ENCODE results near the gene TIPIN. TPM values are rescaled to one million over a fixed set of nuclear protein-coding genes. Genes with fewer than 3 reads are reported as not detected.

TIPIN gene
- total and polyA plus RNA-seq, 2 of the 8 experiments (the other 6 are each of a cell fraction or from before 2014, with no cell fraction given) = 8.5 to 24.7 TPM

DNA sequence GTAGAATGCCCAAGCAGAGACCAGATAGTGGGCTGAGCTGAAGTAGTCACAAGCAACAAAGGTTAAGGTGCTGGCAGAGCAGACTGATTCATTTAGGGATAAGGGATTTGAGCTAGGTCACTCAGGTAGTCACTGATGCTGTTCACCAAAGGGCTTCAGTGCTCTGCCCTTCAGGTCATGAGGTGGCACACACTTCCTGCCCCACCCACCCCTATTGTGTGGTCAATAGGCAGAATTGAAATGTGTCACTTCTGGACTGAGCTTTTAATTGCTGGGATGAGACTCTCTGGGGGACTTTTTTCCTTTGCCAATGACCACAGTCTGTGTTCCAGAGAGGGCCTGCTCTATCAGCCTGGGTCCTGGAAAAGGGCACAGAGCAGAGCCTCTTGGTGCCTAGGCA, 66.0 kb downstream of the TIPIN start:
- Histone ChIP-seq H4K8ac (ENCODE audit: extremely low read depth, insufficient read depth, low read length) (no peak overlapping the region), H3K4me2 (ENCODE audit: insufficient read depth in 1 of 2, low read depth in 2 of 2, low read length in 2 of 2) (no peak overlapping the region), H2BK12ac (ENCODE audit: low read depth, low read length) (no peak overlapping the region), H4K20me1 (replicated peaks in 1 of 2; ENCODE audit: control insufficient read depth in 1 of 2, insufficient read depth in 2 of 2, low read length in 2 of 2) (no peaks in the 10 kb centered on the region), H3K27me3 (replicated peaks in 1 of 4; ENCODE audit: control insufficient read depth in 3 of 4, extremely low read depth in 1 of 4, insufficient read depth in 3 of 4, low read length in 3 of 4) (no peaks in the 10 kb centered on the region), H3K4ac (replicated peaks; ENCODE audit: insufficient read length, low read depth, low read length) (no peak overlapping the region), H2BK20ac (ENCODE audit: low read length) (no peak overlapping the region), H3K27ac (ENCODE audit: low read depth, low read length) (no peak overlapping the region), H3K79me2 (ENCODE audit: control insufficient read depth in 1 of 2, insufficient read depth in 2 of 2, low read length in 2 of 2) (no peaks in the 10 kb centered on the region), H2AFZ (ENCODE audit: low read length) (no peak overlapping the region), H3K36me3 (ENCODE audit: control insufficient read depth in 2 of 4, insufficient read depth in 4 of 4, low read length in 3 of 4) (no peaks in the 10 kb centered on the region), H3K4me1 (replicated peaks in 1 of 4; ENCODE audit: control insufficient read depth in 3 of 4, insufficient read depth in 4 of 4, low read length in 3 of 4) (peaks cover 6 to 12% (median 7%) of the 10 kb centered on the region in 4 experiments; a peak in 6 of 7 replicates), H3K18ac (ENCODE audit: extremely low read depth, low read length) (no peak overlapping the region), H2BK15ac (ENCODE audit: low read length) (no peak overlapping the region), H3K23ac (ENCODE audit: insufficient read length) (no peak overlapping the region), H3K23me2 (ENCODE audit: low read depth, low read length) (peaks cover 2% of the 10 kb centered on the region; the same call in 1 of the 2 replicates), H3K9me3 (ENCODE audit: insufficient read depth in 2 of 2, low read depth in 1 of 2, low read length in 1 of 2) (no peaks in the 10 kb centered on the region), H4K91ac (replicated peaks; ENCODE audit: insufficient read length, low read length) (no peak overlapping the region), H3K9ac (replicated peaks in 1 of 4; ENCODE audit: extremely low read depth in 1 of 4, low read depth in 3 of 4, low read length in 3 of 4) (no peak overlapping the region), H3K4me3 (ENCODE audit: extremely low read depth in 1 of 4, insufficient read depth in 2 of 4, low read depth in 3 of 4, low read length in 4 of 4) (no peak overlapping the region), H2AK5ac (ENCODE audit: low read depth, low read length) (no peak overlapping the region), H3K56ac (replicated peaks; ENCODE audit: insufficient read length, low read depth, low read length) (no peak overlapping the region), H3K79me1 (ENCODE audit: low read depth, low read length) (no peaks in the 10 kb centered on the region), H4K5ac (ENCODE audit: insufficient read length, low read depth, low read length) (no peak overlapping the region), H2BK120ac (replicated peaks; ENCODE audit: low read depth, low read length) (no peak overlapping the region), H2BK5ac (ENCODE audit: low read depth, low read length) (no peak overlapping the region), H3K14ac (ENCODE audit: insufficient read length) (no peak overlapping the region)
- DNase-seq (ENCODE audit: low read depth in 1 of 2, low spot score in 2 of 2) (no peak), FAIRE-seq (no peak)
- POLR2A ChIA-PET (ENCODE audit: partially characterized antibody) = interaction anchor here (1.2 to 1.3 kb wide), 2 partner anchors 9 to 37 kb away, joined by 3 to 4 read pairs; partner anchors contain the start of gene MEGF11
- CTCF ChIA-PET (ENCODE audit: partially characterized antibody) = interaction anchor here (0.6 to 3.3 kb wide), 3 partner anchors 40 to 618 kb away, joined by 3 to 17 read pairs (median 6); no protein-coding TSS in a partner anchor
- no peak for TF ChIP-seq TCF12 (IDR thresholded peaks at IDR 0.05; ENCODE audit: low read depth, low read length)
- TF ChIP-seq NRF1 (IDR thresholded peaks at IDR 0.05; ENCODE audit: low read depth, low read length) = no peak
- TF ChIP-seq JUN (IDR thresholded peaks at IDR 0.05; ENCODE audit: low read depth, low read length) = no peak
- no peak for TF ChIP-seq FOSL1 (IDR thresholded peaks at IDR 0.05; ENCODE audit: insufficient read depth, low read depth, low read length)
- no peak for TF ChIP-seq TAF7 (optimal IDR thresholded peaks at IDR 0.05; ENCODE audit: borderline replicate concordance, low read depth, low read length)
- TF ChIP-seq POLR2AphosphoS5 (IDR thresholded peaks at IDR 0.05; ENCODE audit: low read depth, low read length) = no peak
- TF ChIP-seq RNF2 (IDR thresholded peaks at IDR 0.05; ENCODE audit: borderline replicate concordance, low read depth, low read length, missing control alignments, poor library complexity, severe bottlenecking) = no peak
- TF ChIP-seq SIN3A (conservative IDR thresholded peaks at IDR 0.05 in 1 of 2, IDR thresholded peaks at IDR 0.05 in 1 of 2; ENCODE audit: low read depth in 1 of 2, low read length in 2 of 2) = no peak
